GM04503 (cell line): ENCODE data around the gene GNB3.

ENCODE experiments used
- DNase-seq: peaks from one replicate; pipeline ENCODE4 v3.0.0-alpha.2; 2012; ENCODE audit warnings: low read depth

The GNB3 gene

GRCh38 chr12:6823182-6824084, 17.3 kb upstream of the GNB3 start:
- DNase-seq, result no peak

GRCh38 chr12:6824085-6824775, 16.5 kb upstream of the GNB3 start:
- DNase-seq, result no peak

- DNase-seq, result no peak
Measured at GRCh38 chr12:6824901-6825381, 15.8 kb upstream of the GNB3 start.

GRCh38 chr12:6825398-6826124, 15.2 kb upstream of the GNB3 start:
- no peak for DNase-seq

GRCh38 chr12:6826125-6826733, 14.5 kb upstream of the GNB3 start:
- DNase-seq, result no peak

- DNase-seq, result no peak
Measured at GRCh38 chr12:6826734-6827436, 13.8 kb upstream of the GNB3 start.

- no peak for DNase-seq
Measured at GRCh38 chr12:6827437-6827911, 13.3 kb upstream of the GNB3 start.

- no peak for DNase-seq
Measured at GRCh38 chr12:6827982-6828780, 12.5 kb upstream of the GNB3 start, which contains the start of gene P3H3. Gene P3H3 (plus strand): TSS chr12:6828407. CDS start chr12:6828441, 34 bp downstream.

- DNase-seq, result no peak
Measured at GRCh38 chr12:6828781-6829535, 11.8 kb upstream of the GNB3 start.

GRCh38 chr12:6829536-6830220, 11.0 kb upstream of the GNB3 start:
- DNase-seq, result no peak

GRCh38 chr12:6830286-6830890, 10.3 kb upstream of the GNB3 start:
- no peak for DNase-seq

GRCh38 chr12:6830999-6831398, 9.7 kb upstream of the GNB3 start:
- DNase-seq, result no peak

GRCh38 chr12:6831450-6831995, 9.2 kb upstream of the GNB3 start:
- DNase-seq, result no peak

GRCh38 chr12:6832125-6832524, 8.6 kb upstream of the GNB3 start:
- no peak for DNase-seq

- no peak for DNase-seq
Measured at GRCh38 chr12:6833189-6833890, 7.4 kb upstream of the GNB3 start.

- DNase-seq, result no peak
Measured at GRCh38 chr12:6834254-6834653, 6.5 kb upstream of the GNB3 start.

- DNase-seq, result no peak
Measured at GRCh38 chr12:6834873-6835272, 5.9 kb upstream of the GNB3 start.

GRCh38 chr12:6836851-6837250, 3.9 kb upstream of the GNB3 start:
- DNase-seq, result no peak
